ENCODE data around the gene CAPN5. TPM values are rescaled to one million over a fixed set of nuclear protein-coding genes. Genes with fewer than 3 reads are reported as not detected.

The CAPN5 gene
- polyA plus RNA-seq, 4 donors, result 43.8 to 61.1 (median 54.7) TPM

GRCh38 chr11:77111946-77112345 is 45.2 kb downstream of the CAPN5 start:
- FAIRE-seq, result no peak
- WGBS, 3 donors, result 93 to 97% (median 96%) methylated on average over 6 of the region's 6 CpGs

GRCh38 chr11:77112641-77113381 is 46.0 kb downstream of the CAPN5 start:
- peak overlapping the region in 1 of 3 donors; percentile 27 for H3K27ac ChIP-seq (ENCODE audit: low read depth in 1 of 3, low read length in 2 of 3)
- 83 to 91% (median 91%) methylated on average over 20 of the region's 20 CpGs for WGBS, 3 donors
- DNase-seq, result no peak
- H3K27me3 ChIP-seq (ENCODE audit: control insufficient read depth in 3 of 3, insufficient read depth in 3 of 3, low read length in 3 of 3), result no peaks in the 10 kb centered on the region
- H3K9me3 ChIP-seq (ENCODE audit: control insufficient read depth in 2 of 2, insufficient read depth in 1 of 2, low read depth in 1 of 2, low read length in 1 of 2), result no peaks in the 10 kb centered on the region
- no peak for FAIRE-seq
- H3K4me1 ChIP-seq (ENCODE audit: control insufficient read depth in 3 of 3, insufficient read depth in 2 of 3, low read depth in 1 of 3, low read length in 2 of 3), result peaks cover 4 to 18% (median 13%) of the 10 kb centered on the region in 3 donors
- H3K36me3 ChIP-seq (ENCODE audit: control insufficient read depth in 3 of 3, insufficient read depth in 2 of 3, low read depth in 1 of 3, low read length in 3 of 3), result peaks cover 0 to 61% (median 0%) of the 10 kb centered on the region in 3 donors
- H3K4me3 ChIP-seq (ENCODE audit: low read depth in 1 of 3, low read length in 3 of 3), result no peak overlapping the region

More at GRCh38 chr11:77111946-77112345, 45.2 kb downstream of the CAPN5 start:
- H3K9me3 ChIP-seq (ENCODE audit: control insufficient read depth in 2 of 2, insufficient read depth in 1 of 2, low read depth in 1 of 2, low read length in 1 of 2), result no peaks in the 10 kb centered on the region
- no peaks in the 10 kb centered on the region for H3K27me3 ChIP-seq (ENCODE audit: control insufficient read depth in 3 of 3, insufficient read depth in 3 of 3, low read length in 3 of 3)
- no peak for DNase-seq
- peak overlapping the region in 1 of 3 donors; percentile 8 for H3K27ac ChIP-seq (ENCODE audit: low read depth in 1 of 3, low read length in 2 of 3)
- no peak overlapping the region for H3K4me3 ChIP-seq (ENCODE audit: low read depth in 1 of 3, low read length in 3 of 3)
- H3K36me3 ChIP-seq (ENCODE audit: control insufficient read depth in 3 of 3, insufficient read depth in 2 of 3, low read depth in 1 of 3, low read length in 3 of 3), result peaks cover 0 to 58% (median 0%) of the 10 kb centered on the region in 3 donors
- H3K4me1 ChIP-seq (ENCODE audit: control insufficient read depth in 3 of 3, insufficient read depth in 2 of 3, low read depth in 1 of 3, low read length in 2 of 3), result peaks cover 7 to 25% (median 16%) of the 10 kb centered on the region in 3 donors

GRCh38 chr11:77113382-77114088 is 46.8 kb downstream of the CAPN5 start:
- no peaks in the 10 kb centered on the region for H3K9me3 ChIP-seq (ENCODE audit: control insufficient read depth in 2 of 2, insufficient read depth in 1 of 2, low read depth in 1 of 2, low read length in 1 of 2)
- peaks cover 0 to 68% (median 3%) of the 10 kb centered on the region in 3 donors for H3K36me3 ChIP-seq (ENCODE audit: control insufficient read depth in 3 of 3, insufficient read depth in 2 of 3, low read depth in 1 of 3, low read length in 3 of 3)
- no peak for FAIRE-seq
- no peaks in the 10 kb centered on the region for H3K27me3 ChIP-seq (ENCODE audit: control insufficient read depth in 3 of 3, insufficient read depth in 3 of 3, low read length in 3 of 3)
- no peak overlapping the region for H3K4me3 ChIP-seq (ENCODE audit: low read depth in 1 of 3, low read length in 3 of 3)
- H3K27ac ChIP-seq (ENCODE audit: low read depth in 1 of 3, low read length in 2 of 3), result peak overlapping the region in 1 of 3 donors; percentile 27
- peaks cover 4 to 18% (median 7%) of the 10 kb centered on the region in 3 donors for H3K4me1 ChIP-seq (ENCODE audit: control insufficient read depth in 3 of 3, insufficient read depth in 2 of 3, low read depth in 1 of 3, low read length in 2 of 3)
- WGBS, 3 donors, result 38 to 61% (median 48%) methylated on average over 8 of the region's 8 CpGs
- DNase-seq, result peak; percentile 51 to 69

GRCh38 chr11:77114089-77114463 is 47.3 kb downstream of the CAPN5 start:
- no peak for FAIRE-seq
- H3K4me3 ChIP-seq (ENCODE audit: low read depth in 1 of 3, low read length in 3 of 3), result no peak overlapping the region
- no peaks in the 10 kb centered on the region for H3K9me3 ChIP-seq (ENCODE audit: control insufficient read depth in 2 of 2, insufficient read depth in 1 of 2, low read depth in 1 of 2, low read length in 1 of 2)
- no peaks in the 10 kb centered on the region for H3K27me3 ChIP-seq (ENCODE audit: control insufficient read depth in 3 of 3, insufficient read depth in 3 of 3, low read length in 3 of 3)
- no peak overlapping the region for H3K27ac ChIP-seq (ENCODE audit: low read depth in 1 of 3, low read length in 2 of 3)
- 93 to 96% (median 96%) methylated on average over 13 of the region's 13 CpGs for WGBS, 3 donors
- H3K4me1 ChIP-seq (ENCODE audit: control insufficient read depth in 3 of 3, insufficient read depth in 2 of 3, low read depth in 1 of 3, low read length in 2 of 3), result peaks cover 4 to 18% (median 7%) of the 10 kb centered on the region in 3 donors
- no peak for DNase-seq
- H3K36me3 ChIP-seq (ENCODE audit: control insufficient read depth in 3 of 3, insufficient read depth in 2 of 3, low read depth in 1 of 3, low read length in 3 of 3), result peaks cover 0 to 73% (median 3%) of the 10 kb centered on the region in 3 donors

GRCh38 chr11:77115181-77115611 is 48.4 kb downstream of the CAPN5 start:
- no peak for FAIRE-seq
- H3K4me3 ChIP-seq (ENCODE audit: low read depth in 1 of 3, low read length in 3 of 3), result no peak overlapping the region
- H3K9me3 ChIP-seq (ENCODE audit: control insufficient read depth in 2 of 2, insufficient read depth in 1 of 2, low read depth in 1 of 2, low read length in 1 of 2), result no peaks in the 10 kb centered on the region
- no peak for DNase-seq
- H3K36me3 ChIP-seq (ENCODE audit: control insufficient read depth in 3 of 3, insufficient read depth in 2 of 3, low read depth in 1 of 3, low read length in 3 of 3), result peaks cover 0 to 85% (median 8%) of the 10 kb centered on the region in 3 donors
- H3K27ac ChIP-seq (ENCODE audit: low read depth in 1 of 3, low read length in 2 of 3), result no peak overlapping the region
- WGBS, 3 donors, result 95 to 97% (median 96%) methylated on average over 16 of the region's 16 CpGs
- H3K4me1 ChIP-seq (ENCODE audit: control insufficient read depth in 3 of 3, insufficient read depth in 2 of 3, low read depth in 1 of 3, low read length in 2 of 3), result peaks cover 4 to 13% (median 7%) of the 10 kb centered on the region in 3 donors
- H3K27me3 ChIP-seq (ENCODE audit: control insufficient read depth in 3 of 3, insufficient read depth in 3 of 3, low read length in 3 of 3), result no peaks in the 10 kb centered on the region

GRCh38 chr11:77115956-77116355 is 49.2 kb downstream of the CAPN5 start:
- Histone ChIP-seq H3K4me3 (ENCODE audit: low read depth in 1 of 3, low read length in 3 of 3) (no peak overlapping the region), H3K27me3 (ENCODE audit: control insufficient read depth in 3 of 3, insufficient read depth in 3 of 3, low read length in 3 of 3) (no peaks in the 10 kb centered on the region), H3K36me3 (ENCODE audit: control insufficient read depth in 3 of 3, insufficient read depth in 2 of 3, low read depth in 1 of 3, low read length in 3 of 3) (peaks cover 0 to 89% (median 14%) of the 10 kb centered on the region in 3 donors), H3K9me3 (ENCODE audit: control insufficient read depth in 2 of 2, insufficient read depth in 1 of 2, low read depth in 1 of 2, low read length in 1 of 2) (no peaks in the 10 kb centered on the region), H3K4me1 (ENCODE audit: control insufficient read depth in 3 of 3, insufficient read depth in 2 of 3, low read depth in 1 of 3, low read length in 2 of 3) (peaks cover under 1 to 7% (median 6%) of the 10 kb centered on the region in 3 donors), H3K27ac (ENCODE audit: low read depth in 1 of 3, low read length in 2 of 3) (no peak overlapping the region)
- WGBS, 3 donors, result 80 to 96% (median 92%) methylated on average over 11 to 15 of the region's 15 CpGs
- no peak for FAIRE-seq
- DNase-seq, result no peak

GRCh38 chr11:77117492-77117891 is 50.7 kb downstream of the CAPN5 start:
- Histone ChIP-seq H3K4me3 (ENCODE audit: low read depth in 1 of 3, low read length in 3 of 3) (no peak overlapping the region), H3K4me1 (ENCODE audit: control insufficient read depth in 3 of 3, insufficient read depth in 2 of 3, low read depth in 1 of 3, low read length in 2 of 3) (peaks cover 0 to 7% (median 2%) of the 10 kb centered on the region in 3 donors), H3K27me3 (ENCODE audit: control insufficient read depth in 3 of 3, insufficient read depth in 3 of 3, low read length in 3 of 3) (no peaks in the 10 kb centered on the region), H3K36me3 (ENCODE audit: control insufficient read depth in 3 of 3, insufficient read depth in 2 of 3, low read depth in 1 of 3, low read length in 3 of 3) (peaks cover 2 to 95% (median 19%) of the 10 kb centered on the region in 3 donors), H3K9me3 (ENCODE audit: control insufficient read depth in 2 of 2, insufficient read depth in 1 of 2, low read depth in 1 of 2, low read length in 1 of 2) (no peaks in the 10 kb centered on the region), H3K27ac (ENCODE audit: low read depth in 1 of 3, low read length in 2 of 3) (no peak overlapping the region)
- FAIRE-seq, result no peak
- DNase-seq, result no peak
- WGBS, 3 donors, result 81 to 86% (median 86%) methylated on average over 7 of the region's 7 CpGs

- H3K4me3 ChIP-seq (ENCODE audit: low read depth in 1 of 3, low read length in 3 of 3), result no peak overlapping the region
- no peaks in the 10 kb centered on the region for H3K9me3 ChIP-seq (ENCODE audit: control insufficient read depth in 2 of 2, insufficient read depth in 1 of 2, low read depth in 1 of 2, low read length in 1 of 2)
- peaks cover 7 to 95% (median 19%) of the 10 kb centered on the region in 3 donors for H3K36me3 ChIP-seq (ENCODE audit: control insufficient read depth in 3 of 3, insufficient read depth in 2 of 3, low read depth in 1 of 3, low read length in 3 of 3)
- H3K27ac ChIP-seq (ENCODE audit: low read depth in 1 of 3, low read length in 2 of 3), result no peak overlapping the region
- no peaks in the 10 kb centered on the region for H3K27me3 ChIP-seq (ENCODE audit: control insufficient read depth in 3 of 3, insufficient read depth in 3 of 3, low read length in 3 of 3)
- FAIRE-seq (no peak), DNase-seq (no peak)
- 90 to 94% (median 92%) methylated on average over 17 of the region's 17 CpGs for WGBS, 3 donors
- peaks cover 0 to 4% (median under 1%) of the 10 kb centered on the region in 3 donors for H3K4me1 ChIP-seq (ENCODE audit: control insufficient read depth in 3 of 3, insufficient read depth in 2 of 3, low read depth in 1 of 3, low read length in 2 of 3)
Observed at GRCh38 chr11:77118086-77118485, 51.3 kb downstream of the CAPN5 start.
